LNCAP (cell line): ENCODE measurements around the gene ARHGAP22.

Experiments
- CTCF ChIP-seq: fragments of 450-650 bp; IDR thresholded peaks from 2 replicates; pipeline ENCODE4 v1.5.1; 2017; ENCODE audit warnings: mild to moderate bottlenecking

Gene ARHGAP22, protein sequence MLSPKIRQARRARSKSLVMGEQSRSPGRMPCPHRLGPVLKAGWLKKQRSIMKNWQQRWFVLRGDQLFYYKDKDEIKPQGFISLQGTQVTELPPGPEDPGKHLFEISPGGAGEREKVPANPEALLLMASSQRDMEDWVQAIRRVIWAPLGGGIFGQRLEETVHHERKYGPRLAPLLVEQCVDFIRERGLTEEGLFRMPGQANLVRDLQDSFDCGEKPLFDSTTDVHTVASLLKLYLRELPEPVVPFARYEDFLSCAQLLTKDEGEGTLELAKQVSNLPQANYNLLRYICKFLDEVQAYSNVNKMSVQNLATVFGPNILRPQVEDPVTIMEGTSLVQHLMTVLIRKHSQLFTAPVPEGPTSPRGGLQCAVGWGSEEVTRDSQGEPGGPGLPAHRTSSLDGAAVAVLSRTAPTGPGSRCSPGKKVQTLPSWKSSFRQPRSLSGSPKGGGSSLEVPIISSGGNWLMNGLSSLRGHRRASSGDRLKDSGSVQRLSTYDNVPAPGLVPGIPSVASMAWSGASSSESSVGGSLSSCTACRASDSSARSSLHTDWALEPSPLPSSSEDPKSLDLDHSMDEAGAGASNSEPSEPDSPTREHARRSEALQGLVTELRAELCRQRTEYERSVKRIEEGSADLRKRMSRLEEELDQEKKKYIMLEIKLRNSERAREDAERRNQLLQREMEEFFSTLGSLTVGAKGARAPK

GRCh38 chr10:48604991-48605508 is at the start of gene ARHGAP22:
ARHGAP22 (minus strand) TSS chr10:48605073; CDS start chr10:48604796, 277 bp downstream.
- TF ChIP-seq CTCF = no peak

DNA sequence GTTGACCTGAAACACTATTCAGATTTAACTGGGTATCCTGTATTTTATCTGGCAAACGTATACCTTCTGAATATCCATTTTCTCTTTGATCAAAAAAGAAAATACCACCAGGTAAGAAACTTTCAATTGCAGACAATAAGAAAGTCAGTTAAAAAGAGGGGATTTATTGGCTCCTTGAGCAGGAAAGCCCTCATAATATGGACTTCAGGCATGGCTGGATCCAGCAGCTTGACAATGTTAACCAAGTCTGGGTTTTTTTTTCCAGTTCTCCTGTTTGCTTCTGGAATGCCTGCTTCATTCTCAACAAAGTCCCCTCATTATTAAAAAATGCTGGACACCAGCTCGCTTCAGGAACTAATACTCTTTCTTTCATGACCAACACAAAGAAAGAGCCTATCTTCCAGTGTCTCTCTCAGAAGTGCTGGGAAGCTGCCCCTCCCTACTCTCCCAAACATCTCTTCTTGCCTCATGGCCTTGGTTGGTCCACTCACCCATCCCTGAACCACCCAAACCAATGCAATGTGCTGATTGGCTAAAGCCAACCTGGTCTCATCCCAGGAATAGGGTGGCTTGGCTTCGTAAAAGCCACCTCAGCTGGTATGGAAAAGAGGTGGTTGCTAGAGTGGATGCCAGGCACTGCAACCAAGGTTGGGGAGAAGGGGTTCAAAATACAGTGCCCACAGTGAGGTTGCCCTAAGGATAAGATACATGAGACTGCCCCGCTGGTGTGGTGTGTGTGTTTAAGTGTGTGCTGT is 49.2 kb upstream of the ARHGAP22 start:
- TF ChIP-seq CTCF = no peak

- TF ChIP-seq CTCF = no peak
Measured at GRCh38 chr10:48653347-48653746, 48.5 kb upstream of the ARHGAP22 start.

DNA sequence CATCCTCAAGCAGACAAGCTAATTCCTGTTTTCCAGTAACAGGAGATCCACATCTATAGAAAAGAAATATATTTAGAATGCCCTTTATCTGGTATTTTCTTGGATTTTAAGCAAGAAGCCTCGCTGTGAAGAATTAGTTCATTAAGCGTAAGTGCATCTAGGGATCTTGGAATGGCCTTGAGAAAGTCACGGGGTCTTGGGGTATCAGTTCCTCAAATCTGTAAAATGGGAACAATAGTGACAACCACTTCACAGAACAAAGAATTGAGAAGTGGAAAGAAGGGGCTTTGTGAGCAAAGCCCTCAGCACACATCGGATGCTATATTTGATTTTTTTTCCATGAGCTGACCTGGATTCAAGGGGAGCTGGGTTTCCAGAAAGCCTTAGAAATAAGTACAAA is 47.5 kb upstream of the ARHGAP22 start:
- TF ChIP-seq CTCF = no peak

GRCh38 chr10:48651839-48652238 is 47.0 kb upstream of the ARHGAP22 start:
- no peak for TF ChIP-seq CTCF

DNA sequence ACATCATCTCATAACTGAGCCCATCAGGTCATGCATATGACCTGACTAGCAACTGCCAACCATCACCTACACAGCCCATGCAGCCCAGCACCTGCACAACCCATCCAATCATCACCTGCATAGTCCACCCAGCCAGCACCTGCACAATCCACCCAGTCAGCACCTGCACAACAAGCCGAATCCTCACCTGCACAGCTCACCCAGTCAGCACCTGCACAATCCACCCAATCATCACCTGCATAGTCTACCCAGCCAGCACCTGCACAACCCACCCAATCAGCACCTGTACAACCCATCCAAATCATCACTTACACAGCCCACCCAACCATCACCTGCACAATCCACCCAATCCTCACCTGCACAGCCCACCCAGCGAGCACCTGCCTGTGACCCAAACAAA is 46.4 kb upstream of the ARHGAP22 start:
- TF ChIP-seq CTCF = no peak

GRCh38 chr10:48649349-48649944 is 44.6 kb upstream of the ARHGAP22 start:
- TF ChIP-seq CTCF = no peak
